Measurements from ENCODE around the gene CCL27.

Gene CCL27

GRCh38 chr9:34627716-34628655 lies 34.5 kb downstream of the CCL27 start:
- no peak for DNase-seq (ENCODE audit: low read depth, low spot score)

- DNase-seq (ENCODE audit: low read depth, low spot score) = no peak
Observed at GRCh38 chr9:34625186-34625486, 37.3 kb downstream of the CCL27 start.

- DNase-seq (ENCODE audit: low read depth, low spot score) = no peak
Observed at GRCh38 chr9:34624475-34625185, 37.8 kb downstream of the CCL27 start.

- DNase-seq (ENCODE audit: low read depth, low spot score) = no peak
Observed at GRCh38 chr9:34623374-34624235, 38.9 kb downstream of the CCL27 start.

DNA sequence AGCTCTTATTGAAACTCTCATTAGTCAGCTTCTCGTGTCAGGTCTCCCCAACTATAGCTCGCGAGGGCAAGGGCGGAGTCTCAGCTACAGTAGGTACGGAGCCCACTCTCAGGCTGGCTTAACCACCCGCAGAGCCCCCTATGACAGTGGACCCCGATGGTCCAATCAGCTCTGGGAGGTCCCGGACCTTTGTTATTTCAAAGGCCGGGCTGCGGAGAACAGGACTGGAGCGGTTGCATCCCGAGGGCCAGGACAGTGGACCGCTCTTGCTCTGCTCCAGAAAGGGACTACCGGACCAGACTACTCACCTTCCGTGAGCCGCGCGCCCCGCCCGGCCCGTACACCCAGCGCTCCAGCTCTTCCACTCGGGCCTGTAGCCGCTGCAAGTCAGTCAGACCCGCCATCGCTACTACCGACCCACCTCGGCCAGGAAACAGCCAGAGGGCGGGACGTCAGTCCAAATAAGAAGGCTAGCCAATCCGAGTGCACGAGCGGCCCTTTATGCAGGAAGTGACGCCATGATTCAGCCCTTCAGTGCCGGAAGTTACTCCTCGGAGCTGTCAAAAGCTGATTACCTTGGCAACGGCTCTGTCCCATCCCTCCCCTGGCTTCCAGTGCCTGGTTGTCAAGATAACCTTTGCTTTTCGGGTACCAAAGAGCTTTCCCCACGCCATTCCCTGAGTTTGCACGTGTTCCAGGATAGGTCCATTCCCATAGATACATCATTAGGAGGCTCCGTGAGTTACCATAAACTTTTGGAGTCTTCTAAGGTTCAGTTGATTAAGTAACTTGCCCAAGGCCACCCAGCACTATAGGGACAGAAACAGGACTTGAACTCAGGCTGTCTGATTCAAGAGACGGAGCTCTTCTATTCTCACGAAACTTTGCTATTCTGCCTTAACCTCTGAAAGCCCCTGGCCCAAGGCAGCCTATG lies 42.1 kb downstream of the CCL27 start, which contains the start of gene DCTN3:
DCTN3 (minus strand) TSS at position 435 of the 934 bp plus-strand sequence; CDS start at position 404, 31 bp downstream.
- DNase-seq (ENCODE audit: low read depth, low spot score) = peak; percentile 97

DNA sequence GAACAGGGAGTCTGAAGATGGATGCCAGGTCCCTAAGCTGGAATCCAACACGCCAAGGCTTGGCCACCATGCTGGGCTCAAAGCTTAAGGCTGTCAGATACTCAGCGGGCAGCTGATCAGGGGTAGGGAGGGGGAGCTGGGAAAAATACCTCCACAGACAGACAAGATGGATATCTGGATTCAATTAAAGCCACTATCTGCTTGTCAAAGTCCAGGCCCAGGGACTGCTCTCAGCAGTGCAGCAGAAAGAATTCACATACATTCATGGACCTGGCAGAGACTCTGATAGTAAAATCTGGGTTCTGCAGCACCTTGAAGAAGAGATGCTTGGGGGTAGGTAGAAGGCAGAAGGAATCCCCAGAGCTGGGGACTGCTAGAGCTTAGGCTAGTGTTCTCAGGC lies 47.3 kb downstream of the CCL27 start:
- no peak for DNase-seq (ENCODE audit: low read depth, low spot score)

- DNase-seq (ENCODE audit: low read depth, low spot score) = peak; percentile 88
Observed at GRCh38 chr9:34612788-34613390, 49.6 kb downstream of the CCL27 start.

Data from astrocyte of the hippocampus (primary cell).